HG03565 (cell line): ENCODE data around the gene CACNB4.

Experiments
- ATAC-seq: cut with Tn5 transposase; IDR thresholded peaks from one replicate; pipeline ENCODE4 v1.9.1; 2021; ENCODE audit warnings: mild to moderate bottlenecking, moderate library complexity; ENCODE audit not compliant: unreplicated experiment

Gene CACNB4

DNA sequence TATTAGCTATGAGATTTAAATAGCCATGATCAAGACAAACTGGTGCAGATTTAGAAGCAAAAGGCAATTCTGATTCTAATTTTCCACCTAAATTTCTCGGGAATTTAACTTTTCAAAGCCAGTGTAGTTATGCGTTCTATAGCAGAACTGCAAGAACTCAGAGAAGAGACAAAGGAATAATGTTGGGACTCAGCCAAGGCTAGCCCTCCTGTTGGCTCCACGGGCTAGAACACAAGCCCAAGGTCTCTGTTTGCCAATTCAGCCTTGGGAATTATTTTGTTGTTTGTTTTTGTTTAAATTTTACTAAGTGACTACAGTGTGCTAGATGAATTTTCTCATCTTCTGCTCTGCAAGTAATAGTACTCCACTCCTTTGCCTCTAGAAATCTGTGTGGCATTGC, 121.2 kb downstream of the CACNB4 start:
- no peak for ATAC-seq

DNA sequence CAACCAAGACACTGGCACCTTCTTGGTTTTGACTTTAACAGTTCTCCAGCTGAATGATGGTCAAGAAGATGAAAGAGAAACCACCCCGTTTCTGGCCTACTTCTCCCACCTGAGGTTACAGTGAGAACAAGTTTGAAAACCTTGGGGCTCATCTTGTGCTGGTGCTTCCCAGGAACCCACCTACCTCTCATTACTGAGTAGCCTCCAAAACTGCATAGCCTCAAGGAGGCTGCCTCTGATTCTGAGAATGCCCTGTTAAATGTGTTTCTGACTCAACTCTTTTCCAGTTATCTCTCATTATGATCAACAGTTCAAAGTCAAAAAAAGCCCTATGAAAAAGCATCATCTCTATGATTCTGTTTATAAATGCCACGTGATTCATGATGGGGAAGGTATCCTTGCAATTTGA, 121.9 kb downstream of the CACNB4 start:
- ATAC-seq, result no peak

DNA sequence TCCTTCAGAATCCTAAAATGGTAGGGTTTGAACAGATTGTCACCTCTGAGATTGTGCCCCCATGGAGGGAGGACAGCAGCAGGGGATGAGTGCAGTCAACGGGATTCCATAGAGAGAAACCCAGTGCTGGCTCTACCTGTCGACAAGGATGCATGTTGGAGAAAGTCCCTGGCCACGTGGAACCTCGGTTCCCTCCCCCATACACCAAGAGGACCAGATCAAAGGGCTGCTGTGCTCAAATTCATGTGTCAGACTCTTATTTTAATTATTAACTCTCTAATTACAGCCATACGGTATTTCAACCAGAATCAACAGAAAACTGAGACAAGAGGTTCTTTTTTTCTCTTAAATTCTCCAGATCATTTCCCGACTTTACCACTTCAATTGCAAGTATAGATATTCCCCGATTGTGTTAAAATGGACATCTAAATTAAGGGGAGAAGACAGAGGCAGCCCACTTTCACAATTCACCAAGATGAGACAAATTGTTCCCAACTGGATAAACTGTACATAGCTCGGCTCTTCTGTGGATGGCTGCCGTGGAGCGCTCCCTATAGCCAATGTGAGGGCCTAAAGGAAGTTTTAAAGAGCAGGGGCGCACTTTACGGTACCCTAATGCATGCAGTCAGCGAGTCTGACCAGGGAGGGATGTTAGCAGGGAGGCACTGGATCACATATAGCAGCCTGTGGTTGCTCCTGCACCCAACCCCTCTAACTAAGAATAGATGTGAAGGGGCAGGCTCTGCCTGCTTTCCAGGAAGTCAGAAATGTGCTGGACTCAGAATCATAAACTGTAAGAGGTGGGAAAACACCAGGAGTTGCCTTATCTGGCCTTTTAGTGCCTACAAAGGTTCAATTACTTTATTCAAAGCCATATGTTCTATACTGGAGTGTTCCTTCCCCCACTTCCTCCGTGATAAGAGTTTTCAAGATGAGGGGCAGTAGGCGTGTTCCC, 123.1 kb downstream of the CACNB4 start:
- no peak for ATAC-seq

DNA sequence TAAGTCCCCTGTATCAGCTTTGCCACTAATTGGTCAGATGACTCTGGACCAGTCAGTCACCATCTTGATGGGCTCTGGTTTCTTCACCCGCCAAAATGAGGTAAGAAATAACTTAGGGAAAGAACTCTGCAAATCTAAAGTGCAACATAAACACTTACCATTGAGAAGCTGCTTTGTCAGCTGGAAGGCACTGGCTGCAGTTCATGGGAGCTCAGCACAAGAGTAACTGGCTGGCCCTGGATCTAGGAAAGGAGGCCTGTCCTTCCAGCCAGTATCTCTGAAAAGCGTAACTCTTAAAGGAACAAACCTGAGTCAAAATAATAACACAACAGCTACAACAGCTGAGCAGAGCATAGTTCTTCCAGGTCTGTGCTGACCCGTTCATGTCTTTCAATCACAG, 123.9 kb downstream of the CACNB4 start:
- no peak for ATAC-seq

DNA sequence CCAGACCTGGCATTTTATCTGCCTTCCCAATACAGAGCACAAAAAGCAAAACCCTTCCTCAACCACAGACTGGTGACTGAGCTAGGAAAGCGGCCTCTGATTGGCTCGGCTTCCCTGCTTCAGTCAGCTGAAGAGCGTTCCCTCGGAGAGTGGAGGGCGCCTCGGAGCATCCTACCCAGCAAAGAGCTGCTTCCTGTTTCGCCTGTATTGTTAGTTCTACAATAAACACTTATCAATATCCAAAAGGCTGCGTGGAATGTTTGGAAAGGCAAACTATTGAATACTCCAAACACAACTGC, 125.0 kb downstream of the CACNB4 start:
- ATAC-seq, result no peak

DNA sequence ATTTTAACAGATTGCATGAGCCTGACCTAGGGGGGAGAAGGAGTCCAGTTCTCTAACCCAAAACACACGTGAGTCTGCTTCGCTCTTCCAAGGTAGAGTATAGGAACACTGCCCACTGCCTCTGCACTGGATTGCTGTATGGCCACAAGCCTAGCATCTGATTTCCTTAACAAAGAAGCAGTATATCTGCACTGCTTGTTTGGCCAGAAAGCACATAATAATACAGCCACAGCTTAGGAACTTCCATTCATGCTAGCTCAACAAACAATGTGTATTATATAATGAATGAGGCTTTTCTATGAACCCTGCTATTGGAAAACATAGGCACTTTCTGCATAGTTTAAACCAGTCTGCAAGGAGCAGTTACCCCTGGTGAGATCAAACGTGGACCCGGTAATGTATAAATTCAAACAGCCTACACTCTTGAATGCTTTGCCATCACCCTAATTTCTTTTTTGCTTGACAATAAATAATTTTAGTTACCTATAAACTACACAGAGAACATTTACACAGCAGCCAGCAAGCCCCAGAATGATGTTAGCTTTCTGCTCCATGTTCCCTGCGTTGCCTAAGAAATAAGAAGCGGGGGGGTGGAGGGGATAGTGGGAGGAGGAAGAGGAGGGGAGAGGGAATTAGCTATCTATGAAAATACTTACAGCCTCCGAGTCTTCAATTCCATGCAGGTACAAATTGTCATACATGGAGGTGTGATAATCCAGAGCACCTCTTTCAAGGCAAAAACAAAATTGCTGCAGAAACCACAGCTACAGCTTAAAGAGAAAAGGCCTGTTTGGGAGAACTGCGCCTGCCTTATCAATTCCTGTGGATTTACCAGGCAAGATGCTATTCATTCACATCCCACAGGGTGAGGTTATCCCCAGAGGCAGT, 125.6 kb downstream of the CACNB4 start:
- ATAC-seq, result no peak

DNA sequence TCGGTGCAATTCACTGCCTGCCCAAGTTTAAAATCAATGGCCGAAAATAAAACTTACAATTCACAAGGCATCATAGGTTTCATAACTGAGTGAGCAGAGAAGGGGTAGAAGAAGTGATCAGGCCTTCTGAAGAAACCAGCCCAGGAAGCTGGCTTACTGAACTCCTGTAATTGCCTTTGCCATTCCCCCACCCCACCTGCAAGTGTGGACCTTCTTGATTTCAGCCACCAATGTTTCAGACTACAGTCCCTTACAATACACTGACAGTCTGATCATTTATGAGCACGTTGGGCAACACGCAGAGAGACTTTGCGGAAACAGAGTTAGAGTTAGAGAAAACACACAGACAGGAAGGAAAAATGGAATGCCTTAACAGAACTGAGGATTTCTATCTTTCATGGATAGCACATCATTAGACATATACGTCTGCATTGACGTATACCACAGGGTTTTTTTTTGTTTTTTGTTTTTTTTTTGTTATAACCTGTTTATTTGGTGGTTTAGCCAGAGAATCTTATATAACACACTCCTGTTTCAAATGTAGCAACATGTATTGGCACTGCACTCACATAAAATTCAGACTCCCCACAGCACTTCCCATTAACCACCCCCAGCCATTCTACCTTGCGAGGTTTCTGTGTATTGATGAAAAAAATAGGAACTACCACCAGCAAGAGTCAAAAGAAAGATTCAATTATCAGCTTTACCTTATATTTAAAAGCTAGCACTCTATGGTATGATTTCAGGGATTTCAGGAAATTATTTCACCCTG, 126.4 kb downstream of the CACNB4 start:
- ATAC-seq, result no peak

DNA sequence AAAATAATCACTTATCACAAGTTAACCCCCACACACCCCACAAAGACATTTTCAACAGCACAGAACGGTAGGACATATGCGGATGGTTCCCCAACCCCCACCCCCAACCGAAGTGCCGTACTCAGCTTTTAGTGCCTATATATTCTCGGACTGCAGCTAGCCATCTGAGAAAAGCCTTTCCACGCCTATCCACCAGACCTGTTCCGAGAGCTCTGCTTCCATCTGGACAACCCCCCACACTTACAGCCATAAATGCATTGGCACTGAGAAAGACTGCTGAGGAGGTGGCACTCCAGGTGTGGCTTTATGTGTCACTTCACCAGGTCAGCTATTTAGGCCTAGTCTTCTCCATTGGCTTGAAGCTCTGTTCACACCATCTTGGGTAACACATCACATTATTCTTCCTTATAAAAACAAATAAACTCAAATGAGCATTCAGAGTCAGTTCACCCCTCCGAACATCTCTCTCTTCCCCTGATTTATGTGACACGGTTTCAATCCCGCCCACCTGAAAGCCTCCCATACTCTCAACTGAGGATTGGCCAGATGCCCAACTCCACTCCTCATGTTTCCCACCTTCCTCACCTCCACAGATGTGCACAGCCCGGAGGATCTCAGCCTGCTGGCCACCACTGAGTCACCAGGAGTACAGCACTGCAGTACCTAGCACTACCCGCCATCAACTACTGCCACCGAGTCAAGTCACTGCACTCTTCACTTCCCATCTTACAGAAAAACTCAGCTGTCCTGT, 127.4 kb downstream of the CACNB4 start:
- no peak for ATAC-seq

DNA sequence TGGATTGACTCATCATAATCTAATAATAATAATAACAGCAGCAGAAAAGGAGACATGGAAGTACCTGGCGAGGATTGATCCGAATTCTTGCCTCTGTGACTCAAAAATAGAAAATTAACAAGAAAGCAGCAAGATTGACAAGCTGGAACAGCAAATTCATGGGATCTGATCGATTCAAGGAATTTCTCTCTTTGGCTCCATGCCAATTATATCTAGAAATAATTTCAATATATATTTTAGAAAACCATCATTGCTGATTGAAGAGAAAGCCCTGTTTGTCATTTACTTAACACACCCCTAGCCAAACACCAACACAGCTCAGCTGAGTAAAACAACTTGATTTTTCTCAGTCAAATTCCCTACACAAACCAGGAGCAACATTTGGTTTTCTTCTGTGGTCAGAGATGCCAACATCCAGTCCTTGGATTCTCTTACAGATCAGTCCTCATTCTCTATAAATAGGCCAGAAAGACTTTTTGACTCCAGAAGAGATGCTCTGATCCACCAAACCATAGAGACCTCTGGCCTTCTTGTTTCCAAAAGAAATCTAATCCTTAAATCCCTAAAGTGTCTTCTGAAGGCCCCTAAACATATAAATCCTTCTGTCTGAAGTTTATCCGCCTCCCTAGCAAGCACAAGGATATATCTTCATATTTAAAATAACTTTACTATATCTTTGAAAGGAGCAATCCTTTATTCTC, 129.9 kb downstream of the CACNB4 start:
- no peak for ATAC-seq

DNA sequence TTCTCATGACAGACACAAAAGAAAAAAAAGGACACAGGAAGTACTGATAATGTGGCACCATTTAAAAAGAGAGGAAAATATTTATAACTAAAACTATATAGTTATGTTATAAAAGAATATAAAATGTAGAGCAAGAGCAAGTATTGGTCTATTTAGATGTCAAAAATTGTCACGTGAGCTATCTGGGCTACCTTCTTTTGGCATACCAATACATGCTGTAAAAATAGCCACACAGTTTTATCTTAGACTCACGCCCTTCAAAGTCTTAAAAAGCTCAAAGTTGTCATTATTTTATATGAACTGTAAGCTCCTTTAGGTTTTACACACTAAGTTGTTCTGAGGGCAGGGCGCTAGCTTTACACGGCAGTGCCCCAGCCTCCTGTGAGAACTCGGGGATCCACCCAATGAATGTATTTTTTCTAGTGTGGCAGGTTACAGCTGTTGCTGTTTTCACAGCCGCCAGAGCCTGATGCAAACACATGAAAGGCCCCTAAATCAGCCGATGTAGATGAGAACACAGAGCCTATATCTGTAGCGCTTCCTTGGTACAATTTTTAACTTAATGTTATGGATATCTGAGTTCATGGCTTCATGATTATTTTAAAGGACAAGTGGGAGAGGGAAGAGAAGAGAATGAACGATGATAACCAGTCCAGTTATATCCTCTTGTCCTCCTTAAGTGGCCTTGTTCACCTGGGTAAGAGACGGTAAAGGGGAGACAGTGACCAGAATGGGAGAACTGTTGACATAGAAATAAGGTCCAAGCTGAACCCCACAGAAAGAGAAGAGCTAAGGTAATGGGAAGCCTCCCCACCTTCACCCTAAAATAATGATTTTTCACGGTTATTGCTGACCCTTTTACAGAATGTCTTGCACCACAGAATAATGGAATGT, 130.8 kb downstream of the CACNB4 start:
- no peak for ATAC-seq

DNA sequence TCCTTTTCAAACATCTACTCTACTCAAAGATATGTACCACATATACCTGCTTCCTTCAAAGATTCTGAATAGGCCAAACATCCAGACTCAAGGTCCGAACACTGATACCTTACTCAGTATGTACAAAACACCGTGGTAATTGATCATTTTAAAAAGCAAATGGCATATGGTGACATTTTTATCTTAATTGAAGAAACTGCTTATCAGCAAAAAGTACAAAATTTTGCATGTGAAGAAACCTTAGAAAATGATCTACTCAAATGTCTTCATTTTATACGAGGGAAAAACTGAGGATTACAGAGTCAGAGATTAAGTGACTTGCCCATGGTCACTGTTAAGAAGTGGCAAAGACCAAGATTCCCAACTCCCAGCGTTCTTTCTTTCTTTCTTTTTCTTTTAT, 133.0 kb downstream of the CACNB4 start:
- ATAC-seq, result no peak

DNA sequence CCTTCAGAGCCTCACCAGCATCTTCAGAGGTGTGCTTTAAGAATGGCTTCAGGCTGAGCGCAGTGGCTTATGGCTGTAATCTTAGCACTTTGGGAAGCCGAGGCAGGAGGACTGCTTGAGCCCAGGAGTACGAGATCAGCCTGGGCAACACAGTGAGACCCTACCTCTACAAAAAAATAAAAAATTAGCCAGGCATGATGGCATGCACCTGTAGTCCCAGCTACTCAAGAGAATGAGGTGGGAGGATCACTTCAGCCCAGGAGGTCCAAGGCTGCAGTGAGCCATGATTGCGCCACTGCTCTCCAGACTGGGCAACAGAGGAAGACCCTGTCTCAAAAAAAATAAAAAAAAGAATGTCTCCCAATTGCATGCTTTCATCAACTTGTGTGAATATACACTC, 137.3 kb downstream of the CACNB4 start:
- no peak for ATAC-seq

DNA sequence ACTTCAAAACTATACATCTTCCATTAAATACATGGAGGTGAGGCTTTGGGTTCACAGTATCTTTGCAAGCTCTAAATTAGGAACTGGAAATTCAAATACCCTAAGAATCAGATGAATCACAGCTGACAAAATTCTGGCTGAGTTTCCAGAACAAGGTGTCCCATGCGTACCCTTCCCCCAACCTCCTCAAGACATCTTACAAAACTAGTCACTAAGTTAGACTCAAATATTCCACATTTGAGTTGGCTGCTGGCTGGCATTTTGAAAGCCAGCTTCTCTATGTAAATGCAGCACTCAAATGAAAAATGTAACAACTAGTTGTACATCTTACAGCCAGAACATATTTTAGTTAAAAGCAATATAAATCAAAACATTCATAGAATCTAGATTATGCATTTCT, 139.6 kb downstream of the CACNB4 start:
- no peak for ATAC-seq

DNA sequence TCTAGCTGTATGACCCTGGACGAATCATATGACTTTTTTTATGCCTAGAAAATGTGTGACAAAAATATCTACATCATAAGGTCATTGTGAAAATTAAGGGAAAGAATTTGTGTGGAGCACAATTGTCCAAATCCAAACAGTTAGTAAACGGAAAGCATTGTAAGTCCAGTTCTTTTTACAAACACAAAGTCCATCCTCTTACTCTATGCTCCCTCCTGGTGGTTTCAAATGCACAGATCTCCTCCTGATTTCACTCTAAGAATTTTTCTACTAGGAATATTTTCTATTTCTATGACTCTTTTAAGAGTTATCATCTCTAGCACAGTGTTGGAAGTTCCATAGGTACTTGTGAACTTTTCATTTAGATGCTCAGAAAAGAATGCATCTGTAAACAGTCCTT, 145.4 kb downstream of the CACNB4 start:
- ATAC-seq, result no peak

DNA sequence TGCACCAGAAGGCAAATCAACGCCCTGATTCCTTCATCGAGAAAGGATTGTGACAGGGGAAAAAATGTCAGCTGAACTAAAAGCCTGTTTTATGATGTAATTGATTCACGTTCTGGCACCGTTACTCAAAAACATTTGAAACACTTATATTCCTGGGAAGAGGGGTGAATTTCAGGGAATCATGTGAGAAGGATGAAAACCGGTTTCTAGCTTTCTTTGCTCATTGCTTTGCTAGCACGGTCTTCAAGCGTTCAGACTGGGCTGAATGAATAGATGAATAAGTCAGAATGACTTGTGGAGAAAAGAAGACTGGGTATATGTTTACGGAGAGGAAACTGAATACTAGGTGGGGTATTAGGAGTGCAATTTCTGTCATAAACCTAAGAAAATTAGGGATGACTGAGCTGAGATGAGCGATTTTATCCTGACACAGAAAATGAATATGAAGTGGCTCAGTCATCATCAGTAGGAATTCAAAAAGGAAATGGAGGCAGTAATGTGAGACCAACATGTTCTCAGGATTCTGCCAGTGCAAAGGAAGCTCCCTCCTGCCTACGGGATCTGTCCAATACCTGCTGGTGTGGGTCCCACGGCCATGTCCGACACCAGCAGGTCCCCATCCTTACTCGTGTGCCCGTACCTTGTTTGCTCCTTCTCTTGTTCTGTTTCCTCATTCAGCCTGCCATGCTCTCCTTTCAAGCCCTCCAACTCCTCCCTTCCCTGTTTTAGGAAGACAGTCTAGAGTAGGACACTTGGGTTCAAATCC, 146.0 kb downstream of the CACNB4 start:
- no peak for ATAC-seq

DNA sequence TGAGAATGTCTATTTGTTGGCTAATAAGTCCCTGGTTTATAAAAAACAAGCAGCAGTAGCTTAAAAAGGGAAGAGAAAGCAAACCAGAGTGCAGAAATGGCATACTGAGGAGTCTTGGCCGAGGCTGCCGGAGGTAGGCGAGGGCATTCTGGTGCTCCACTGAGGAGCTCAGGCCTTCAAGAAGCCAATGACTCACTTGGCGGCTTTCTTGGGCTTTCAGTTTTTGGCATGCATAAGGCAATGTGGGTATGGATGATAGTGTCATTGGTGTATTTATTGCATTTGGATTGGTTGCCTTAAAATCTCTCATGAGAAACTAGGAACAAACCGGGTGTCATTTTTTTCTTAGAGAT, 151.1 kb downstream of the CACNB4 start:
- ATAC-seq, result peak; percentile 29

DNA sequence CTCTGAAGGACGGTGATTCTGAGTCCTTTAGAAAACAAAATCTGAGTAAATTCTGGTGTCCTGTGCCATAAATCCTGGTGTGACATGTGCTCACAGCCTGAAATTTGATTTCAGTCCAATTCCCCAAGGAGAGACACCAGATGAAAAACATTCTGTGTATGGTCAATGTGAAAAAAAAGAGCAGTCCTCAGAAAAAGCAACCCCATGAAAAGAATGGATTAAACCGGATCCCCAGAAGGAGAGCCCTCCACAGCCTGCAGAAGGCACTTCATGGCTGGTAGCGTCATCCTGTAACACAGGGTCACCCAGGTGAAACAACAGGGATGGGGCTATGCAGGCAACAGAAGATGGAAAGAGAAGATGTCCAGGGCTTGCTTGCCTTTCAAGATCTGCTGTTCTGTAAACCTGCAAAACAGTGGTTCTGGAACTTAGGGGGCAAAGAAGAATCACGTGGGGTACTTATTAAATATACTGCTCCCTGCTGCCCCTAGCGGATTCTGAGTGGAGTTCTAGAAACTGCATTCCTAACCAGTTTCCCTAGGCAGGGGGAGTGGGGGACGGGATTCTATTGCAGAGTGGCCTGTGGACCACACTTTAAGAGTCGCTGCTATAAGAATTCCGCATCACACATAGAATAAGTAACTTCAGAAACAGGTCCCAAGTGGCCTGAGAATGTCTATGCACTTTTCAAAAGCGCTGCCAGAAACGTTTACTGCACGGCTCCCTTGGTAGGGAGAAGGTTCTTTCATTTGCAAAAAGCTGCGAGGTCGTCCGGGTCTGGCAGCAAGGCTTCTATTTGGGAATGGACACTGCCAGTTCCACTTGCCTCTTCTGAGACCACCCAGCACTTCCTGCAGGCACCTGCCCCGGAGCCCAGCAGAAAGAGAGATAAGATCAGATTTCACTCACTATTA, 151.7 kb downstream of the CACNB4 start:
- ATAC-seq, result peak; percentile 57
